Urinary bladder (tissue), 4 donors: ENCODE data around the gene ZNF710. TPM values are rescaled to one million over a fixed set of nuclear protein-coding genes. Genes with fewer than 3 reads are reported as not detected.

ENCODE experiments used
- DNase-seq: peaks from one replicate; pipeline ENCODE4 v3.0.0-alpha.2; 2015; ENCODE audit errors: extremely low spot score
- H3K27ac ChIP-seq: one replicate; pipeline ENCODE4 v1.5.1; 2013; ENCODE audit warnings: low read depth, mild to moderate bottlenecking, moderate library complexity
- H3K36me3 ChIP-seq: one replicate; pipeline ENCODE4 v1.6.1; 2013; ENCODE audit warnings: mild to moderate bottlenecking, moderate library complexity; ENCODE audit not compliant: insufficient read depth
- H3K4me1 ChIP-seq: one replicate; pipeline ENCODE4 v1.6.1; 2013; ENCODE audit warnings: mild to moderate bottlenecking, moderate library complexity; ENCODE audit not compliant: insufficient read depth
- H3K4me3 ChIP-seq: one replicate; pipeline ENCODE4 v1.5.1; 2013; ENCODE audit warnings: low read depth, low read length
- WGBS: extraction: QIAGEN DNeasy Blood & Tissue Kit; methylation state at CpG from one replicate; pipeline ENCODE4 v1.1.7; 2013; 5-methylcytosine and 5-hydroxymethylcytosine counted together
- polyA plus RNA-seq: library from polyadenylated mRNA; stranded (reverse); fragments of 200-250 nt; gene quantifications from one replicate; pipeline ENCODE4 v1.2.3, GENCODE V29; 2013
- total RNA-seq: library from RNA; depleted of rRNA; stranded (reverse); fragments of >200 nt; gene quantifications from one replicate; pipeline ENCODE4 v1.2.3, GENCODE V29; 2014
- donor health status: healthy with polysubstance abuse.
- donor health status: healthy.

The ZNF710 gene
- total and polyA plus RNA-seq, 2 donors = 9.6 to 9.7 TPM

GRCh38 chr15:90001683-90002427, 731 bp downstream of the ZNF710 start:
- DNase-seq = no peak
- WGBS = under 1% methylated on average over 88 of the region's 89 CpGs
- Histone ChIP-seq H3K36me3 (no peaks in the 10 kb centered on the region), H3K27ac (peak overlapping the region; percentile 76), H3K4me3 (peak overlapping the region; percentile 89), H3K4me1 (no peaks in the 10 kb centered on the region)

- DNase-seq = no peak
- Histone ChIP-seq H3K36me3 (no peaks in the 10 kb centered on the region), H3K27ac (no peak overlapping the region), H3K4me1 (no peaks in the 10 kb centered on the region), H3K4me3 (peak overlapping the region; percentile 89)
- WGBS = 1% methylated on average over 27 of the region's 27 CpGs
Measured at GRCh38 chr15:90002428-90002844, 1.3 kb downstream of the ZNF710 start.

- Histone ChIP-seq H3K4me1 (no peaks in the 10 kb centered on the region), H3K4me3 (no peak overlapping the region), H3K36me3 (no peaks in the 10 kb centered on the region), H3K27ac (no peak overlapping the region)
- no peak for DNase-seq
- 94% methylated on average over 7 of the region's 7 CpGs for WGBS
Measured at GRCh38 chr15:90003736-90004135, 2.6 kb downstream of the ZNF710 start.

- Histone ChIP-seq H3K4me1 (no peaks in the 10 kb centered on the region), H3K4me3 (no peak overlapping the region), H3K36me3 (no peaks in the 10 kb centered on the region), H3K27ac (no peak overlapping the region)
- DNase-seq = no peak
- WGBS = 56% methylated on average over 5 of the region's 5 CpGs
Measured at GRCh38 chr15:90004252-90004651, 3.1 kb downstream of the ZNF710 start.

GRCh38 chr15:90004671-90005070, 3.5 kb downstream of the ZNF710 start:
- 76% methylated on average over 8 of the region's 8 CpGs for WGBS
- H3K36me3 ChIP-seq = no peaks in the 10 kb centered on the region

GRCh38 chr15:90006217-90007075, 5.3 kb downstream of the ZNF710 start:
- Histone ChIP-seq H3K4me3 (no peak overlapping the region), H3K4me1 (no peaks in the 10 kb centered on the region), H3K27ac (no peak overlapping the region), H3K36me3 (no peaks in the 10 kb centered on the region)
- no peak for DNase-seq
- WGBS = 88% methylated on average over 4 of the region's 4 CpGs

More at GRCh38 chr15:90004671-90005070, 3.5 kb downstream of the ZNF710 start:
- DNase-seq = no peak
- H3K27ac ChIP-seq = no peak overlapping the region
- H3K4me3 ChIP-seq = no peak overlapping the region
- H3K4me1 ChIP-seq = no peaks in the 10 kb centered on the region

- Histone ChIP-seq H3K36me3 (no peaks in the 10 kb centered on the region), H3K4me3 (no peak overlapping the region), H3K4me1 (no peaks in the 10 kb centered on the region), H3K27ac (no peak overlapping the region)
- 78% methylated on average over 4 of the region's 4 CpGs for WGBS
- DNase-seq = no peak
Measured at GRCh38 chr15:90007076-90007460, 5.9 kb downstream of the ZNF710 start.

- no peak overlapping the region for H3K4me3 ChIP-seq
- no peak overlapping the region for H3K27ac ChIP-seq
- 93% methylated on average over 7 of the region's 7 CpGs for WGBS
- H3K4me1 ChIP-seq = no peaks in the 10 kb centered on the region
- no peak for DNase-seq
- no peaks in the 10 kb centered on the region for H3K36me3 ChIP-seq
Measured at GRCh38 chr15:90008607-90009006, 7.5 kb downstream of the ZNF710 start.

- no peak for DNase-seq
- no peak overlapping the region for H3K4me3 ChIP-seq
- H3K36me3 ChIP-seq = no peaks in the 10 kb centered on the region
- H3K4me1 ChIP-seq = no peaks in the 10 kb centered on the region
- H3K27ac ChIP-seq = no peak overlapping the region
- WGBS = 93% methylated on average over 6 of the region's 6 CpGs
Measured at GRCh38 chr15:90009301-90010022, 8.3 kb downstream of the ZNF710 start.

GRCh38 chr15:90011705-90012104, 10.6 kb downstream of the ZNF710 start:
- 97% methylated on average over 8 of the region's 8 CpGs for WGBS
- DNase-seq = no peak
- Histone ChIP-seq H3K4me1 (no peaks in the 10 kb centered on the region), H3K4me3 (no peak overlapping the region), H3K27ac (no peak overlapping the region), H3K36me3 (no peaks in the 10 kb centered on the region)

- Histone ChIP-seq H3K4me1 (no peaks in the 10 kb centered on the region), H3K4me3 (no peak overlapping the region), H3K36me3 (no peaks in the 10 kb centered on the region), H3K27ac (no peak overlapping the region)
- DNase-seq = no peak
- WGBS = 84% methylated on average over 6 of the region's 6 CpGs
Measured at GRCh38 chr15:90013503-90013937, 12.4 kb downstream of the ZNF710 start.

- 89% methylated on average over 6 of the region's 6 CpGs for WGBS
- no peaks in the 10 kb centered on the region for H3K4me1 ChIP-seq
Measured at GRCh38 chr15:90015294-90015693, 14.2 kb downstream of the ZNF710 start.

GRCh38 chr15:90015749-90016148, 14.6 kb downstream of the ZNF710 start:
- no peak overlapping the region for H3K27ac ChIP-seq
- H3K4me1 ChIP-seq = no peaks in the 10 kb centered on the region
- no peaks in the 10 kb centered on the region for H3K36me3 ChIP-seq
- 95% methylated on average over 8 of the region's 8 CpGs for WGBS
- H3K4me3 ChIP-seq = no peak overlapping the region
- no peak for DNase-seq

More at GRCh38 chr15:90015294-90015693, 14.2 kb downstream of the ZNF710 start:
- Histone ChIP-seq H3K4me3 (no peak overlapping the region), H3K36me3 (no peaks in the 10 kb centered on the region), H3K27ac (no peak overlapping the region)
- no peak for DNase-seq
